Activated naive CD8-positive, alpha-beta T cell (primary cell): ENCODE measurements around the gene GAD1.

Experiments
- H3K27ac Mint-ChIP-seq: one replicate; pipeline ENCODE4 v1.8.0; 2021; ENCODE audit warnings: mixed read lengths
- H3K27me3 Mint-ChIP-seq: one replicate; pipeline ENCODE4 v1.8.0; 2021; ENCODE audit warnings: mixed read lengths
- H3K36me3 Mint-ChIP-seq: one replicate; pipeline ENCODE4 v1.8.0; 2021; ENCODE audit warnings: mixed read lengths
- H3K4me1 Mint-ChIP-seq: one replicate; pipeline ENCODE4 v1.8.0; 2021; ENCODE audit warnings: low read depth, mixed read lengths
- H3K4me3 Mint-ChIP-seq: one replicate; pipeline ENCODE4 v1.8.0; 2021; ENCODE audit warnings: mild to moderate bottlenecking, mixed read lengths
- H3K9me3 Mint-ChIP-seq: one replicate; pipeline ENCODE4 v1.8.0; 2021; ENCODE audit warnings: low read depth, mixed read lengths

Gene GAD1

DNA sequence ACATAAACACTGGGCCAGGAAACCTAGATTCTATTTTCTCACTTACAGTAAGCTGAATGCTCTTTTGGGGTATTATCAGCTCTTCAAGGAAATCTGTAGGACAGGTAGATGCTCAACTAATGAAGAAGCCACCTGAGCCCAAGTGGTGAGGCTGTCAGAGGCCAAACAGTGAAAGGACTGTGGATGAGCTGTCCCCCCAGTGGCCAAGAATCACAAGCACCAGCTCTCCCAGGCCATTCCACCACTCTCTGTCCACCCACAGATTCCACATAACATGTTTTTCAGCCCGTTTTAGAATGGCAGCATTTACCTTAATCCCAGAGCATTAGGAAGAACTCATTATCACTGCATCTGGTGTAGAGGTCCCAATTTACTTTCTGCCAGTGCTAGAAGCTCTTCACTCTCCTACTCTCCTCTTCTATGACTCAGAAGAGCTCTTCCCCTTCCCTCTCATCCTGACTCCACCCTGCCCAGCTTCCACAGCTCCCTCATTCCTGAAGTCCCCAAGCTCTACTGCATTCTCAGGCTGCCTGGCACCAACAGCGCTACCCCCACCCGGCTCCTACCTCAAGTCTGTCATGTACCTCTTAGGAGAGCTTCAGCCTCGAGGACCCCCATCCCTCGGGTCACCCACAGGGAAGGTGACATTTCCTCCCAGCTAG is 68.6 kb downstream of the GAD1 start:
- no peaks in the 10 kb centered on the region for H3K9me3 Mint-ChIP-seq
- no peaks in the 10 kb centered on the region for H3K4me1 Mint-ChIP-seq
- no peak overlapping the region for H3K27ac Mint-ChIP-seq
- H3K36me3 Mint-ChIP-seq = no peaks in the 10 kb centered on the region
- H3K27me3 Mint-ChIP-seq = peaks cover 7% of the 10 kb centered on the region
- no peak overlapping the region for H3K4me3 Mint-ChIP-seq

DNA sequence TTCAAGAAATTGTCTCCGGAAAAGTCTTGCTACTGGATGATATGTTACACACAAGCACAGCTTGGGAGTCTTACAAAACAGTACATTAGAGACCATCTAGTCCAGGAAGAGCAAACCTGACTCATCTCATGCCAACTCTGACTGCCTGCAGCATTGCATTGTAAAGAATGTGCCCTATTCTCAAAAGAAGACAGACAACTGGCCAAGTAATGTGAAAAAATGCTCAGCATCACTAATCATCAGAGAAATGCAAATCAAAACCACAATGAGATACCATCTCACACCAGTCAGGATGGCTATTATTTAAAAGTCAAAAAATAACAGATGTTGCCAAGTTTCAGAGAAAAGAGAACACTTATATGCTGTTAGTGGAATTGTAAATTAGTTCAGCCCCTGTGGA is 69.7 kb downstream of the GAD1 start:
- Mint-ChIP-seq H3K4me1 (no peaks in the 10 kb centered on the region), H3K27ac (no peak overlapping the region), H3K4me3 (no peak overlapping the region), H3K36me3 (no peaks in the 10 kb centered on the region), H3K9me3 (no peaks in the 10 kb centered on the region), H3K27me3 (peaks cover 7% of the 10 kb centered on the region)

DNA sequence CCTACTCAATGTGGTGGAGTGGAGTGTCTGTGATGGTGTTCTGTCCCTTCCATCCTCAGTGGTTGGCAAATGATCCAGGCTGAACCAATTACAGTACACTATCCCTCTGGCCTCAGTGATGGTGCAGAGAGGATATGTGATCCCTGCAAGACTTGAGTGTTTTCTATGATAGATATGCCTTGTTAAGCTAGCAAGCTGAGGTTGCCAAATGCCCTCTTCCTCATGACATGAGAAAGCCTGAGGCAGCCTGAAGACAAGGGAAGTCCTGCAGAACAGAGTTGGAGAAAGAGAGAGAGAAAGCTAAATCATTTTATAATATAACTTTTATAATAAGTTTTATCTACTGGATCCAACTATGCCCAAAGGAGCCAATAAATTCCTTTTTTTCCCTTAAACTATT is 70.8 kb downstream of the GAD1 start:
- Mint-ChIP-seq H3K4me1 (no peaks in the 10 kb centered on the region), H3K9me3 (no peaks in the 10 kb centered on the region), H3K27ac (no peak overlapping the region), H3K36me3 (no peaks in the 10 kb centered on the region), H3K27me3 (peaks cover 7% of the 10 kb centered on the region), H3K4me3 (no peak overlapping the region)

DNA sequence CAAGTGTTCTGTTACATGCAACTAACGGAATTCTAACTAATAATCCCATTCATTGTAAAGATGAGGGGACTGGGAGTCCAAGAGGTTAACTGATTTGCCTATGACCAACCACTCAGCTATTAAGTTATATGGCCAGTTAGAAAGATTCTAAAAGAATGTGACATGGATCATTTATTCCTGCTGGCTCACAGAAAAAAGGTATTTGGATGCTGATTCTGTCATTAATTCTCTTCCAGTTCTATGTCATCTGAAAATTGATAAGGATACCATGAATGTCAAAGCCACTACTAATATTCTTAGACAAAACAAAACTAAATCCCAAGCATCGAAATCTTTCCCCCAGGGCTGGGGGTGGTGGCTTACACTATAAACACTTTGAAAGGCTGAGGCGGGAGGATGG is 71.2 kb downstream of the GAD1 start:
- H3K4me1 Mint-ChIP-seq = no peaks in the 10 kb centered on the region
- no peak overlapping the region for H3K27ac Mint-ChIP-seq
- H3K36me3 Mint-ChIP-seq = no peaks in the 10 kb centered on the region
- peaks cover 7% of the 10 kb centered on the region for H3K27me3 Mint-ChIP-seq
- H3K9me3 Mint-ChIP-seq = no peaks in the 10 kb centered on the region
- no peak overlapping the region for H3K4me3 Mint-ChIP-seq

DNA sequence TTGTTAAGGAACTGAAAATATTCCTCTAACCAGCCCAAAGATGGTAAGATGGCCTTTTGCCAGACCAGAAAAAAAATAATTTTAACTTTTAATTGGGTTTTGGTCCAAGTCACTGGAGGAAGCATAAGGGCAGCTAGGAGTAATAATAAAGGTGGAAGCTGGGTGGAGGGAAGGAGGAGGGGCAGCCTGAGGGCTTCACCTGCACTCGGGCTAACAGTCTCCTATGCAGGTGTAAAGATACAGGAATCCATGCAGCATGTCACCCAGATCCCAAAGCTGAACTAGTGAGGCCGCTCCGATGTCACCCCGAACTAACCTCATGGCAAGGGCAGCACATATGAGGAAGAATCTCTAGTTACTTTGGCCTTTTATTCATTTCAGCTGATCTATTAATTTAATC is 75.2 kb downstream of the GAD1 start:
- Mint-ChIP-seq H3K4me3 (no peak overlapping the region), H3K27ac (no peak overlapping the region), H3K36me3 (no peaks in the 10 kb centered on the region), H3K9me3 (no peaks in the 10 kb centered on the region), H3K4me1 (no peaks in the 10 kb centered on the region), H3K27me3 (peaks cover 4% of the 10 kb centered on the region)

DNA sequence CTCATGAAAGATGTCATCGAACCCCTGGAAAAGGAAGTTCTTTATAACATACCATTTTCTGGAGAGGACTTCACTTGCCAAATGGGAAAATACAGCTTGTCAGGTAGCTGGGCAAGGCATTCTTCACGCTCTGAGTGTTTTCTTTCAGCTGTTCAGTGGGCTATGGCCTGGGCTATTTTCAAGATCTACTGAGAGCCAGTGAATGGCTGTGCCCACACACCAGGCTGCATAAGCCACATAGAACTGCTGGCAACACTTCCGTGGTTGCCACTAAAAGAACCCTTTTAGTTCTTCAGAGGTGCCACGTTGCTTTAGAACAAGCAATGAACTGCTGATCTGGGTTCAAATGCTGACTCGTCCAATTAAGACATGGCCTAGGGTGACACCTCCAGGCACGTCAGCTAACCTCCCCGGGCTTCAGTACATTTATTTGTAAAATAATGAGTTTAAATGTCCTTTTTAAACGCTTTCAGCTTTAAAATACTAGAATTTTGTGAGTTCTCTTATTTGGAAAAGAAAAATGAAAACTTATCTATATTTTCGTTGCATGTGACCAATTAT is 75.8 kb downstream of the GAD1 start:
- Mint-ChIP-seq H3K4me1 (no peaks in the 10 kb centered on the region), H3K27ac (no peak overlapping the region), H3K9me3 (no peaks in the 10 kb centered on the region), H3K4me3 (no peak overlapping the region), H3K36me3 (no peaks in the 10 kb centered on the region), H3K27me3 (peaks cover 4% of the 10 kb centered on the region)

DNA sequence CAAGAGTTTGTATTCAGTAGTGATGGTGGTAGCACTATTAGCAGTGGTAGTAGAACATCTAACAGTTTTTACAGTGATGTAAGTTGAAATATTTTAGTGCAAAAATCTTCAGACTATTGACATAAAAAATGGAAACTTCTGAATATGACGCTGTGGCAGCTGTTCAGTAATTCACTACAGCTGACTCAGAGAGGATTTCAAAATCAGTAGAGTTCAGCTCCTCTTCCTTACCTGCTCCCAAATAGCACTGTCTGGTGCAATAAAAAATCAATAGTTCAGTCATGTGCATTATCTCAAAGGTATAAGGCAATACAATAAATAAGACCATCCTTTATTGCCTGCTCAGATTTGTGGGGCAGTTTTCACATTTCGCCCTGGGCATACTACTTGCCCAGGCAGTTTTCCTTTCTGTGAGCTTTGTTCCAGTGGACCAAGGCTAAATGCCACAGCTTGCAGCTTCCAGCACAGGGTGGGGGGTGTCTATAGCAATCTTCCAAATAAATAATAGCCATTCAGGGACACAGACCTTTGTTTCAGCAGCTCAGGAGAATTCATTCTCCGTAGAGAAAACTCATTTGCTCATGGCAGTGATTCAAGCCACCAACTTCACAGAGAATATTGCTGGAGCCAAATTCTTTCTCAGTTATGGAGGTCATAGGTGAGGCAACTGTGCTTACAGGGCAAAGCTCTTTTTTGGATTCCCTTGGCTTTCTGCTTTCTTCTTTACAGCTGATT is 78.5 kb downstream of the GAD1 start:
- Mint-ChIP-seq H3K4me3 (no peak overlapping the region), H3K27me3 (no peaks in the 10 kb centered on the region), H3K36me3 (no peaks in the 10 kb centered on the region), H3K9me3 (no peaks in the 10 kb centered on the region), H3K27ac (no peak overlapping the region), H3K4me1 (no peaks in the 10 kb centered on the region)

DNA sequence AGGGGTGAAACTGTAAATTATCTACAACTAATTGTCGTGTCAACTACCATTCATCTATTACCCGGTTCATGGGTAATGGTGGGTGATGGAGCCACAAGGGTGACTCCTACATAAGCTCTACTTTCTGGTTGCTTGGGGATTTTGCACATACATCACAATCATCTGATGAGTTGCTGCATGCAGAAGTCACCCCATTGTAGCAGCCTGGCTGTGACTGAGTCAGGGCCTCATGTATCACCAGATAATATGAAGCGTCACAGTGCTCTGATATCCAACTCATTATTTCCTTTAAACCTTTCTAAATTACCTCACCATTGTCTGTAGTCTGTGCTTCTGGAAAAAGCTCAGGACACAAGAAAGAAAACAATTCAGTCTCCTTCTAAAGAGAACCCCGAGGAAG is 79.9 kb downstream of the GAD1 start:
- no peaks in the 10 kb centered on the region for H3K4me1 Mint-ChIP-seq
- H3K27me3 Mint-ChIP-seq = peaks cover under 1% of the 10 kb centered on the region
- H3K4me3 Mint-ChIP-seq = no peak overlapping the region
- no peak overlapping the region for H3K27ac Mint-ChIP-seq
- H3K9me3 Mint-ChIP-seq = no peaks in the 10 kb centered on the region
- H3K36me3 Mint-ChIP-seq = no peaks in the 10 kb centered on the region

DNA sequence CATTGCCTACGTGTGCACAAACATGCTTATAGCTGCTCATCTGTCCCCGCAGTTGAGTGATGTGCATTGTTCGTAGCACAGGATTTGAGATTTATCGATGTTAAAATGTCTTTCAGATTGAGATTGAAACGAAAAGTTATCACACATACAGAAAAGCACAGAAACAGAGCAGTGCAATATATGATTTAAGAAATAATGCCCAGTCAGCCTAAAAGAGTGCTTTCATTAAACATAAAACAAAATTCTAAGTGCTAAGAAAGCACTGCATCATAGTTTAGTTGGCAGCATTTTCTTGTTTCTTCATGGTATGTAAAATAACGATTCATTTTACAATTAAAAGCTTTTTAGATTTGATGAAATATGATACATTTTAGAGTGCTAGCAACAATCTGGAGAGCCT is 80.4 kb downstream of the GAD1 start:
- peaks cover 5% of the 10 kb centered on the region for H3K27me3 Mint-ChIP-seq
- no peak overlapping the region for H3K4me3 Mint-ChIP-seq
- H3K9me3 Mint-ChIP-seq = no peaks in the 10 kb centered on the region
- no peaks in the 10 kb centered on the region for H3K36me3 Mint-ChIP-seq
- no peaks in the 10 kb centered on the region for H3K4me1 Mint-ChIP-seq
- no peak overlapping the region for H3K27ac Mint-ChIP-seq

DNA sequence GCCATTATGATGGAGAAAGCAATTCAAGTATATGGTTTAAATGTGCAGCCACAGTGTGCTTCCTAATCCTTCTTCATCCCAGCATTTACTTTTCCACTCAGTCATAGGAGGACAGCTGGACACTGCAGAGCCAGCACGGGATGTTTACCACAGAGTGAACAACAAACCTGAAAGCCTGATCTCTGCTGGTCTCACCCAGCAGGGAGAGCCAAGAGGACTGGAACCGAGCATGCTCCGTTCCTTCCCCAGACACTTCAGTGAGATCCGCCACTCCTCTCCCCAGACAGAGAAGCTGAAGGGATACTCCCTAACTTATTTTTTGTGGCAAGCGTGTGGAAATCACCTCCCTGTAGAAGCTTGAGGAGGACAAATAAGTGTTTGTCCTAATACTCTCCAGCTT is 89.2 kb downstream of the GAD1 start:
- H3K36me3 Mint-ChIP-seq = peaks cover 15% of the 10 kb centered on the region
- H3K27ac Mint-ChIP-seq = no peak overlapping the region
- H3K9me3 Mint-ChIP-seq = peaks cover 5% of the 10 kb centered on the region

More for the DNA sequence above, 89.2 kb downstream of the GAD1 start:
- no peaks in the 10 kb centered on the region for H3K4me1 Mint-ChIP-seq
- H3K27me3 Mint-ChIP-seq = peaks cover 9% of the 10 kb centered on the region
- no peak overlapping the region for H3K4me3 Mint-ChIP-seq
